Kidney capillary endothelial cell (primary cell): ENCODE data around the gene PHF1.
"Not testable (repeated sequence)": the region's sequence is repeated elsewhere in the genome, so short reads cannot be mapped to it uniquely, and the experiment has no call there.

Experiments
- DNase-seq: peaks from one replicate; pipeline ENCODE4 v3.0.0-alpha.2; 2018; ENCODE audit warnings: low spot score

The PHF1 gene

GRCh38 chr6:33391922-33392594 is 18.8 kb upstream of the PHF1 start:
- DNase-seq: peak; percentile 30

DNA sequence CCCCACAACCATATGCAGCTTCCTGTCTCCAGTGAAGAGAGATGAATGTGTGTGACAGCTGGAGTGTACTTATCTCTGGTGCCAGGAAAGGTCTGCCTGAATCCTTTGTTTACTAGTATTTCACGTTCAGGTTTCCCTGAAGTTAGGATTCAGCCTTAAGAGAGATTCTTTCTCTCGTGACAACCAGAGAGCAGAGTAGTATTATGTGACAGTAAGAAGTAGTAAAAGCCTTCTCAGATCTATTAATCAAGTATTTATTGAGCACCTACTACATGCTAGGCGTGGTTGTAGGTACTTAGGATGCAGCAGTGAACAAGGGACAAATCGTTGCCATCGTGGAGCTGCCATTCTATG is 18.2 kb upstream of the PHF1 start:
- DNase-seq: no peak

- DNase-seq: no peak
Measured at GRCh38 chr6:33392979-33393378, 17.8 kb upstream of the PHF1 start.

- no peak for DNase-seq
Measured at GRCh38 chr6:33397541-33397940, 13.3 kb upstream of the PHF1 start.

- DNase-seq: not testable (repeated sequence)
Measured at GRCh38 chr6:33398601-33399000, 12.2 kb upstream of the PHF1 start.

DNA sequence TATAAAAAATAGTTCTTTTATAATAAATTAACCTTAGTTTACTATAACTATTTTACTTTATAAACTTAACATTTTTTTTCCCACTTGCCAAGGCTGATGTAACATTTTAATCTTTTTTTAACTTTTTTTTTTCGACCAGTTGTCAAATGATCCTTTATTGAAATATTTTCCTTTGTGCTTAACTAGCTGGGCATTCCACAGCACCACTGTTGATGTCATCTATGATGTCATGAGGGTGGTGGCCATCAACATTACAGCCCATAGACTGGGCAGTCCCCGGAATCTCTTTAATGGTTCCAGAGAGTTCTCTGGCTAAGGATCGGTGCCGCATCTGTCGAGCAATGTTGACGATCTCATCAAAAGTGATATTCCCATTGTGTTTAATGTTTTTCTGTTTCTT is 10.9 kb upstream of the PHF1 start:
- not testable (repeated sequence) for DNase-seq

- DNase-seq: no peak
Measured at GRCh38 chr6:33404884-33405283, 5.9 kb upstream of the PHF1 start.

DNA sequence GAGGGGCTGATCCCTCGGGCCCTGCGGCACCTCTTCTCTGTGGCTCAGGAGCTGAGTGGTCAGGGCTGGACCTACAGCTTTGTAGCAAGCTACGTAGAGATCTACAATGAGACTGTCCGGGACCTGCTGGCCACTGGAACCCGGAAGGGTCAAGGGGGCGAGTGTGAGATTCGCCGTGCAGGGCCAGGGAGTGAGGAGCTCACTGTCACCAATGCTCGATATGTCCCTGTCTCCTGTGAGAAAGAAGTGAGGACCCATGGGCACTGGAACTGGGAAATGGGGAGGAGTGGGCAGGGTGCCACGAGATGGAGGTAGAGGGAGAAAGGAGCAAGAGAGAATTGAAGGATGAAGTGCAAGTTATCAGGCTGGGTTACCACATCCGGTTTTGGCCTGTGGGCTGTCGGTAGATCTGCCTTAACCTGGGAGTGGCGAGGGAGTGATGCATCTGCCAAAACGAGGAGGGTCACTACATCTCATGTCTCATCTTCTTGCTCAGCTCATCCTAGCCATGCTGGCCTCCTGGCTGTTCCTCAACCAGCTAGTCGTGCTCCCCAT is 5.4 kb upstream of the PHF1 start:
- no peak for DNase-seq

GRCh38 chr6:33406126-33406525 is 4.7 kb upstream of the PHF1 start:
- no peak for DNase-seq

DNA sequence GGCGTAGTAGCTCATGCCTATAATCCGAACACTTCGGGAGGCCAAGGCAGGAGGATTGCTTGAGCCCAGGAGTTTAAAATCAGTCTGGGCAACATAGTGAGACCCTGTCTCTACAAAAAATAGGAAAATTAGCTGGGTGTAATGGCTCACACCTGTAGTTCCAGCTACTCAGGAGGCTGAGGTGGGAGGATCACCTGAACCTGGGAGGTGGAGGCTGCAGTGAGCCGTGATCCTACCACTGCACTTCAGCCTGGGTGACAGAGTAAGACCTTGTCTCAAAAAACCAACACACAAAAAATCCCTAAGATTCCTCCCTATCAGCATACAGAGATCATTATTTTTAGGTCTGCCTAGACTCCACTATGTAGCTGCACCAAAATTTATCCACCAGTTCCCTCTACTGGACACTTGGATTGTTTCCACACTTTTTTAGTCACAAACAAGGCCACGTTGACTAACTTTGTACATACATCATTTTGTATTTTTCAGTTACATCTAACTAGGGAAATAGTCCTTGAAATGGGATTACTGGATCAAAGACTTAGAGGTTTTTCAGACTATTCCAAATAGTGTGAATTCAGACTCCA is 3.6 kb upstream of the PHF1 start:
- DNase-seq: no peak

GRCh38 chr6:33410050-33410710 is 634 bp upstream of the PHF1 start:
- DNase-seq: peak; percentile 97

DNA sequence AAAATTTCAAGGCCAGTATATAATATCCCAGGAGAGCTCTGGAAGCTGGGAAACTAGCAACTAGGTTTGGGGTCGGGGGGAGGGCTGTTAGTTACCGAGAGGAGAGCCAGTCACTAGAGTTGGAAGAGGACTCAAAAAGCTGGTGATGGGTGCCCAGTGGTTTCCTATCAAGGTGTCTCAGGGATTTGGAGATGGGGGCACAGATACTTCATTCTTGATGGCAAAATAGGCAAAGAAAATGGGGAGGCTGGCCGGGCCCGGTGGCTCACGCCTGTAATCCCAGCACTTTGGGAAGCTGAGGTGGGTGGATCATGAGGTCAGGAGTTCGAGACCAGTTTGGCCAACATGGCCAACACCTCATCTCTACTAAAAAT is 805 bp downstream of the PHF1 start:
- no peak for DNase-seq

- DNase-seq: no peak
Measured at GRCh38 chr6:33412140-33413009, 1.6 kb downstream of the PHF1 start.

GRCh38 chr6:33413241-33414120 is 2.7 kb downstream of the PHF1 start:
- no peak for DNase-seq

DNA sequence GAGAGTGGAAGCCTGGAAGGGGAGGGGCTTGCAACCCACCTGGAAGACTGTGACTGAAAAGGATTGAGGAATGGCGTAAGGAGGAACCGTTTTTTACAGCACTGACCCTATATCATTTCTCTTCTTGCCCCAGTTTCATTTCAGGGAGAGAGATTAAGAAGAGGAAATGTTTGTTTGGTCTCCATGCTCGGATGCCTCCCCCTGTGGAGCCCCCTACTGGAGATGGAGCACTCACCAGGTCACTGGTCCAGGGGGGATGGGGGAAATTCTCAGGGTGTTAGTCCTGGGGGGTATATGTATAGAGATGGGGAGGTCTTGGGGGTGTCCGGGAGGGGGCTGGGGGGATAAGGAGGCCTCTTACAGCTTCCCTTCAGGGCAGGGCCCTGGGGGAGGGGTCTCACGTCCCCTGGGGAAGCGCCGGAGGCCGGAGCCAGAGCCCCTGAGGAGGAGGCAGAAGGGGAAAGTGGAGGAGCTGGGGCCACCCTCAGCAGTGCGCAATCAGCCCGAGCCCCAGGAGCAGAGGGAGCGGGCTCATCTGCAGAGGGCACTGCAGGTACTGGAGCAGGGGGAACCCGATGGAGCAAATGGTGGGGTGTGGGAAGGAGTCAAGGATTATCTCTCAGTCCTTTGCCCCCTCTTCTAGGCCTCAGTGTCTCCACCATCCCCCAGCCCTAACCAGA is 3.9 kb downstream of the PHF1 start:
- no peak for DNase-seq

- no peak for DNase-seq
Measured at GRCh38 chr6:33415831-33416230, 5.0 kb downstream of the PHF1 start.

DNA sequence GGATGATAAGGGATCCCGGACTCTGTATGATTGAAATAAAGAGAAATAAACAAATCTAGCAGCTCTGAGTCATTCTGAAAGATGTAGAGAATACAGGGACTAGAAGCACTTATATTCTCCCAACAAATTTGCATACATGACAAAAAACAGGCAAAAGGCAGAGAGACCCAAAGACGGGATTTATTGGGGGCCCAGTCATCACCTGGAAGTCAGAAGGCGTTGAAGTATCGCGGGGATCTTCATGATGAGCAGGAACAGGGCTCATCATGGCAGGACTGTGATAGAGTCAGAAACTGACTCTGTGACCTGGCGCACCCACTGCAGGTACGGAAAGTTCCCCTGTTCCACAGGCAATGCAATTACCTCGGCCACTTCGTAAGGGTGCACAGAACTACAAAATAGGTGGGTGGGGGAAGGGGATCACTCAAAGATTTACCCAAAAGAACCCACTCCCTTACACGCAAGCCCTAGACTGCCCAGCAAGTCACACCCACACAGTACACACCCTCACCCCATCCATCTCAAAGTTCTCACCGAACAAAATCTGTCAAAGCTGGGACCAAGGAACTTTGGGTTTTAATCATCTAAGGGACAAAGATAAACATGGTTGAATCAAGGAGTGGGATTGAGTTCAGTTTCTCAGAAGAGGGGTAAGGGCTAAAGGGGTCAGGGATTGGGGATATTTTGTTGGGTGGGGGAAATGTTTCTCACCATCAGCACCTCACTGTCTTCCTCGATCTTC is 5.7 kb downstream of the PHF1 start:
- no peak for DNase-seq

DNA sequence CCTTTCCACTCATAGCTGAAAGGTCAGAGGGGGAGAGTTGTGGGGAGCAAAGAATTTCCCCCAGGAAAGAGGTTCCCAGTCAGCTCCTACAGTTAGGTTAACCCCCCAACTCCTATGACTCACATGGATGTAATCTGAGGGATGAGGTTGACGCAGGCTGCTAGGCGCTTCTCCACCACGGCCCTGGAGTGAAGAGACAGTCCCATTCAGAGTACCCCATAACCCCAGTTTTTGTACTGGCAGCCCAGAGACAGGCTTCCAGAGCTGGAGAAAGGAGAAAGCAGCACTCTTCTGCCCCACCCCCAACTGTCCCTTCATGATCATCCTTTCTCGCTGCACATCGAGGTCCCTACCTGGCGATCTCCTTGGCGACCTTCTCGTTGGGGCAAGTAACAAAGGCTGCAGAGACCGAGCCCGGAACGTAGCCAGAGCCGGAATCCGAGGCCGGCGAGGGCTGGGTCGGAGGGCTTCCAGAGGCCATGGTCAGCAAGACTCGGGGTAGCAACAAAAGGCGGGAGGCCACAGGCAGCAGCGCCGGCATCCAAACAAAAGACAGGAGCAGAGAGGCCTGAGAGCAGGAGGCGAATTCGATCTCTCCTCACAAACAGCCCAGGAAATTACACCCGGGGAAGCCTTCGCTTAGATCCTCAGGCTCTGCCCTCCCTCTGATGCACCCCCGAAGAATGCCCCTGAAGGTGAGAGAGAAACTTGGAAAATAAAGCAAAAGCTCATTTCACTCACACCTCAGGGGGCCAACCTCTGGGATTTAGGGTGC is 6.5 kb downstream of the PHF1 start:
- no peak for DNase-seq
